IPS-18a (cell line): Measurements from ENCODE around the gene CNGA3.

Source experiments
- H3K27ac ChIP-seq: one replicate; pipeline ENCODE4 v1.5.1; 2013; ENCODE audit warnings: low read length
- H3K27me3 ChIP-seq: one replicate; pipeline ENCODE4 v1.6.1; 2013; ENCODE audit warnings: mild to moderate bottlenecking, low read length; ENCODE audit not compliant: control insufficient read depth, insufficient read depth
- H3K36me3 ChIP-seq: one replicate; pipeline ENCODE4 v1.6.1; 2013; ENCODE audit warnings: low read depth, low read length; ENCODE audit not compliant: control insufficient read depth
- H3K4me1 ChIP-seq: one replicate; pipeline ENCODE4 v1.6.1; 2013; ENCODE audit warnings: low read depth, low read length; ENCODE audit not compliant: control insufficient read depth
- H3K4me3 ChIP-seq: one replicate; pipeline ENCODE4 v1.5.1; 2013; ENCODE audit warnings: low read length
- H3K9ac ChIP-seq: one replicate; pipeline ENCODE4 v1.6.1; 2013; ENCODE audit warnings: mild to moderate bottlenecking, low read length, moderate library complexity
- H3K9me3 ChIP-seq: one replicate; pipeline ENCODE4 v1.6.1; 2013; ENCODE audit warnings: low read depth, low read length; ENCODE audit not compliant: control insufficient read depth

CNGA3 gene

GRCh38 chr2:98379311-98380202 is 33.3 kb downstream of the CNGA3 start:
- no peaks in the 10 kb centered on the region for H3K9me3 ChIP-seq
- H3K27ac ChIP-seq: no peak overlapping the region
- H3K4me1 ChIP-seq: peaks cover 11% of the 10 kb centered on the region
- no peaks in the 10 kb centered on the region for H3K27me3 ChIP-seq
- H3K4me3 ChIP-seq: no peak overlapping the region
- no peak overlapping the region for H3K9ac ChIP-seq
- no peaks in the 10 kb centered on the region for H3K36me3 ChIP-seq

GRCh38 chr2:98380203-98380535 is 33.9 kb downstream of the CNGA3 start:
- peaks cover 11% of the 10 kb centered on the region for H3K4me1 ChIP-seq
- no peak overlapping the region for H3K9ac ChIP-seq
- H3K36me3 ChIP-seq: no peaks in the 10 kb centered on the region
- no peaks in the 10 kb centered on the region for H3K9me3 ChIP-seq
- no peak overlapping the region for H3K27ac ChIP-seq
- no peak overlapping the region for H3K4me3 ChIP-seq
- H3K27me3 ChIP-seq: no peaks in the 10 kb centered on the region

- Histone ChIP-seq H3K9me3 (no peaks in the 10 kb centered on the region), H3K4me3 (no peak overlapping the region), H3K27ac (no peak overlapping the region), H3K27me3 (no peaks in the 10 kb centered on the region), H3K9ac (no peak overlapping the region), H3K36me3 (no peaks in the 10 kb centered on the region), H3K4me1 (peaks cover 11% of the 10 kb centered on the region)
Observed at GRCh38 chr2:98381494-98381893, 35.2 kb downstream of the CNGA3 start.

GRCh38 chr2:98382086-98382485 is 35.8 kb downstream of the CNGA3 start:
- Histone ChIP-seq H3K4me3 (no peak overlapping the region), H3K4me1 (peaks cover 11% of the 10 kb centered on the region), H3K9me3 (no peaks in the 10 kb centered on the region), H3K27me3 (no peaks in the 10 kb centered on the region), H3K36me3 (no peaks in the 10 kb centered on the region), H3K27ac (no peak overlapping the region), H3K9ac (no peak overlapping the region)

- Histone ChIP-seq H3K9me3 (no peaks in the 10 kb centered on the region), H3K27ac (no peak overlapping the region), H3K9ac (no peak overlapping the region), H3K36me3 (no peaks in the 10 kb centered on the region), H3K4me1 (peaks cover 10% of the 10 kb centered on the region), H3K4me3 (no peak overlapping the region), H3K27me3 (no peaks in the 10 kb centered on the region)
Observed at GRCh38 chr2:98382739-98383138, 36.5 kb downstream of the CNGA3 start.

GRCh38 chr2:98383166-98383565 is 36.9 kb downstream of the CNGA3 start:
- no peak overlapping the region for H3K27ac ChIP-seq
- no peaks in the 10 kb centered on the region for H3K36me3 ChIP-seq
- no peak overlapping the region for H3K4me3 ChIP-seq
- peaks cover 8% of the 10 kb centered on the region for H3K4me1 ChIP-seq
- no peak overlapping the region for H3K9ac ChIP-seq
- H3K9me3 ChIP-seq: no peaks in the 10 kb centered on the region
- H3K27me3 ChIP-seq: no peaks in the 10 kb centered on the region

- Histone ChIP-seq H3K4me3 (no peak overlapping the region), H3K9ac (no peak overlapping the region), H3K27me3 (no peaks in the 10 kb centered on the region), H3K36me3 (no peaks in the 10 kb centered on the region), H3K9me3 (no peaks in the 10 kb centered on the region), H3K4me1 (peaks cover 8% of the 10 kb centered on the region), H3K27ac (no peak overlapping the region)
Observed at GRCh38 chr2:98385050-98385699, 38.9 kb downstream of the CNGA3 start.

- H3K4me1 ChIP-seq: peaks cover 8% of the 10 kb centered on the region
- no peaks in the 10 kb centered on the region for H3K36me3 ChIP-seq
- no peak overlapping the region for H3K27ac ChIP-seq
- no peaks in the 10 kb centered on the region for H3K9me3 ChIP-seq
- H3K4me3 ChIP-seq: no peak overlapping the region
- H3K27me3 ChIP-seq: no peaks in the 10 kb centered on the region
- H3K9ac ChIP-seq: no peak overlapping the region
Observed at GRCh38 chr2:98387478-98387877, 41.2 kb downstream of the CNGA3 start.

GRCh38 chr2:98388081-98388480 is 41.8 kb downstream of the CNGA3 start:
- H3K4me3 ChIP-seq: no peak overlapping the region
- no peak overlapping the region for H3K9ac ChIP-seq
- no peaks in the 10 kb centered on the region for H3K27me3 ChIP-seq
- H3K27ac ChIP-seq: no peak overlapping the region
- H3K36me3 ChIP-seq: no peaks in the 10 kb centered on the region
- no peaks in the 10 kb centered on the region for H3K9me3 ChIP-seq
- peaks cover 3% of the 10 kb centered on the region for H3K4me1 ChIP-seq

GRCh38 chr2:98388601-98389250 is 42.5 kb downstream of the CNGA3 start:
- Histone ChIP-seq H3K4me1 (no peaks in the 10 kb centered on the region), H3K36me3 (no peaks in the 10 kb centered on the region), H3K9ac (no peak overlapping the region), H3K9me3 (no peaks in the 10 kb centered on the region), H3K27ac (no peak overlapping the region), H3K27me3 (no peaks in the 10 kb centered on the region), H3K4me3 (no peak overlapping the region)

- no peaks in the 10 kb centered on the region for H3K4me1 ChIP-seq
- no peak overlapping the region for H3K27ac ChIP-seq
- H3K36me3 ChIP-seq: no peaks in the 10 kb centered on the region
- H3K4me3 ChIP-seq: no peak overlapping the region
- H3K9me3 ChIP-seq: no peaks in the 10 kb centered on the region
- no peaks in the 10 kb centered on the region for H3K27me3 ChIP-seq
- no peak overlapping the region for H3K9ac ChIP-seq
Observed at GRCh38 chr2:98389251-98389605, 43.0 kb downstream of the CNGA3 start.
